Esophagus (tissue), 2 donors: ENCODE results near the gene DAPK2. TPM values are rescaled to one million over a fixed set of nuclear protein-coding genes. Genes with fewer than 3 reads are reported as not detected.

Experiments
- H3K27ac ChIP-seq, 2 donors: one replicate each; pipeline ENCODE4 v1.5.1; 2013; ENCODE audit warnings: low read depth in 2 of 2, mild to moderate bottlenecking in 2 of 2, inconsistent platforms in 1 of 2, low read length in 1 of 2, moderate library complexity in 1 of 2
- H3K27me3 ChIP-seq, 2 donors: one replicate each; pipeline ENCODE4 v1.6.1; 2013; ENCODE audit warnings: low read length in 2 of 2, control low read depth in 1 of 2, mild to moderate bottlenecking in 1 of 2; ENCODE audit not compliant: insufficient read depth in 2 of 2, control insufficient read depth in 1 of 2
- H3K36me3 ChIP-seq, 2 donors: one replicate each; pipeline ENCODE4 v1.6.1; 2013; ENCODE audit warnings: low read length in 1 of 2; ENCODE audit not compliant: control insufficient read depth in 2 of 2, insufficient read depth in 2 of 2
- H3K4me1 ChIP-seq, 2 donors: one replicate each; pipeline ENCODE4 v1.6.1; 2013; ENCODE audit warnings: low read length in 1 of 2; ENCODE audit not compliant: control insufficient read depth in 2 of 2, insufficient read depth in 2 of 2
- H3K4me3 ChIP-seq, 2 donors: one replicate each; pipeline ENCODE4 v1.5.1; 2013; ENCODE audit warnings: low read length in 2 of 2, mild to moderate bottlenecking in 2 of 2, low read depth in 1 of 2, moderate library complexity in 1 of 2
- H3K9me3 ChIP-seq, 2 donors: one replicate each; pipeline ENCODE4 v1.6.1; 2013; ENCODE audit warnings: mild to moderate bottlenecking in 2 of 2, low read depth in 1 of 2, low read length in 1 of 2, moderate library complexity in 1 of 2; ENCODE audit not compliant: control insufficient read depth in 2 of 2, insufficient read depth in 1 of 2
- WGBS, 2 donors: extraction: QIAGEN DNeasy Blood & Tissue Kit; methylation state at CpG; one replicate each; pipeline ENCODE4 v1.1.7; 2013; 5-methylcytosine and 5-hydroxymethylcytosine counted together
- polyA plus RNA-seq, 2 donors: library from polyadenylated mRNA; stranded (reverse); fragments of 200-250 nt; gene quantifications; one replicate each; pipeline ENCODE4 v1.2.3, GENCODE V29; 2013
- donor health status: healthy with polysubstance abuse.
- donor health status: Bipolar disorder and iron deficiency.

DAPK2 gene
- polyA plus RNA-seq, 2 donors = 1.9 to 8.9 TPM

DNA sequence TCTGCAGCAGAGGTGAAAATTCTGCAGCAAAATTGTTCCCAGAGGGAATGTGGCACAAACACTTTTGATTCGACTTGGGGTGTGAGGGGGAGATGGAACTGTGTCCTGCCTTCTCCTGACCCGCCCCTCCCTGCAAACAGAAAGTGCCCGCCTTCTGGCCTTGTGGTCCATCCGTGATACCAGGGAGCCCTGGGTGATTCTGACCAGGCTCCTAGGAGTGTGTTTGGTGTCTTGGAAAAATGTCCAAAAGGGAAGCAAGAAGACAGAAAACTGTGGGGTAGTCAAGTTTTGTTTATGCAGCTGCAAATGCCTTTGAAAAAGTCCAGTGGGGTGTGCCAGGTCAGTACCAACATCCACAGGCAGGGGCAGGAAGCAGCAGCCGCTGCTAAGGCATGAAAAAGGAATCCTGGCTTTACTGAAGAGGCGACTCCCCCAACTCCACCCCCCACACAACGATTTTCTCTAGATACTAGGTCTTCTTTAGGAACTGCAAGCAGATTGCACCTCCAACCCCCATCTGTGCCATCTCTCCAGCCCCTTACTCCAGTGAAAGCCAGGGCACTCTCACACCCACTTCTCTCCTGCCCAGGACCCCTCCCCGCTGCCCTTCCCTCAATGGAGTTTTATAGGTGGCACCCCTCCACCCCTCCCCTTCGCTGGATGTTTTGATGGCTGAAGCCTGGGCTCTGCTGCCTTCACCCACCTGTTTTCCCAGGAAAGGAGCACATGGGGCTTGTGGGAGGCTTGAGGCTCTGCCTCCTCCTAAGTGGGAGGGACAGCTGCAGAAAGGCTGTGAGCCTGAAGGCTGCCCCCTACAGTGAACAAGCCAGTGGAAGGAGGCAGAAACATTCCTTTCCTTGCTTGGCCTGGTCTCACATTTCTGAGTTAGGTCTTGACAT lies 130.2 kb downstream of the DAPK2 start:
- no peaks in the 10 kb centered on the region for H3K27me3 ChIP-seq
- peaks cover 1 to 2% of the 10 kb centered on the region in 2 donors for H3K4me1 ChIP-seq
- 61% methylated on average over 9 of the region's 9 CpGs for WGBS, 2 donors
- H3K9me3 ChIP-seq = no peaks in the 10 kb centered on the region
- H3K27ac ChIP-seq = no peak overlapping the region
- no peak overlapping the region for H3K4me3 ChIP-seq
- H3K36me3 ChIP-seq = no peaks in the 10 kb centered on the region

DNA sequence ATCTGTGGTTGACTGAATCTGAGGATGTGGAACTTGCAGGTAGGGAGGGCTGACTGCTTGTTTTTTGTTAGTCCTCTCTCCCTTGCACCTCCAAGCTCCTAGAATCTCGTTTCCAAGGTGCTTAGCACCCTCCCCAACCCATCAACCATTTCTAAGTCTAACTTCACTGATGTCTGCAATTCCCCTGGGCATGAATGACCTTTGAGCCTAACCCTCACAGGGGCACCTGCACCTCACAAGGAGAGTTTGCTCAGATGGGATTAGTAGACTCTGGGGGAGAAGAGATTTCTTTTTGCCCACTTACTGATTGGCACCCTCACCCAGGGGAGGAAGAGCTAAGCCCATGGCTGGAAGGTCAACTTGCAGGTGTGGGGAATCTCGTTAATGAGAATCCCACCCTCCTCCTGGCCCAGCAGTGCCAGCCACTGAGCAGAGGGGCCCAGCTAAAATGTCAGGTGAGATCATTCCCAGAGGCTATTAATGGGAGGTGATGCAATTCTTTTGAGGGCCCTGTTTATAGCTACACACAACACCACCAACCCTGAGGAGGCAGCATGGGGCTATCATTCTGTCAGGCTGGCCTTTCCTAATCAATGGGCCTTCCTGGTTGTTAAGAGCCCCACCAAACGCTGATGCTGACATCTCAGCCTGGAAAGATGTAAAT lies 130.9 kb downstream of the DAPK2 start:
- 76 to 81% methylated on average over 3 of the region's 3 CpGs for WGBS, 2 donors
- Histone ChIP-seq H3K27me3 (no peaks in the 10 kb centered on the region), H3K4me3 (no peak overlapping the region), H3K27ac (no peak overlapping the region), H3K36me3 (no peaks in the 10 kb centered on the region), H3K4me1 (peaks cover 1 to 2% of the 10 kb centered on the region in 2 donors), H3K9me3 (no peaks in the 10 kb centered on the region)

DNA sequence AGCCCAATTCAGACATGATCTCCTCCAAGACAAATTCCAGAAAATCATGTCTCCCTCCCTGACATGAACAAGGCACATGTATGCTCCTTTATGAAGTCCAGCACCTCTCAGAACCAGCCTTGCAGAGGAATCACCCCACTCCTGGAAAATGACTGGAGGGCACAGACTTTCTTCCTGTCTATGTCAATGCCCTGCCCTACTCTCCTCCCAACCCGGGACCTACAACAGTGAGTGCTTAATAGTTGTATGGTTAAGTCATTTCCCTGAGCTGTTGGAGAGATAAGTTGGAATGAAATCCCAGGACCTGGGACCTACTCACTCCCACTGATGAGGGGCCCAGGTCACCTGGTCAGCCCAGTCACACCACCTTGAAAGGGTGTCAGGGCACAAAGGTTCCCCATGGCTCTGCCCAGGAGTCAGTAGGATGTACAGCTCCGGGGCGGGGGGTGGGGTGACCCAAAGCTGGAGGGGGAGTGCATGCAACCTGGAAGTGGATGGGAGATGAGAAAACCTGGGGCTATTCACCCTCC lies 132.4 kb downstream of the DAPK2 start:
- H3K4me1 ChIP-seq = peaks cover 1 to 2% of the 10 kb centered on the region in 2 donors
- 82 to 85% methylated on average over 3 of the region's 3 CpGs for WGBS, 2 donors
- H3K27ac ChIP-seq = no peak overlapping the region
- H3K4me3 ChIP-seq = no peak overlapping the region
- H3K27me3 ChIP-seq = no peaks in the 10 kb centered on the region
- H3K9me3 ChIP-seq = no peaks in the 10 kb centered on the region
- H3K36me3 ChIP-seq = no peaks in the 10 kb centered on the region

DNA sequence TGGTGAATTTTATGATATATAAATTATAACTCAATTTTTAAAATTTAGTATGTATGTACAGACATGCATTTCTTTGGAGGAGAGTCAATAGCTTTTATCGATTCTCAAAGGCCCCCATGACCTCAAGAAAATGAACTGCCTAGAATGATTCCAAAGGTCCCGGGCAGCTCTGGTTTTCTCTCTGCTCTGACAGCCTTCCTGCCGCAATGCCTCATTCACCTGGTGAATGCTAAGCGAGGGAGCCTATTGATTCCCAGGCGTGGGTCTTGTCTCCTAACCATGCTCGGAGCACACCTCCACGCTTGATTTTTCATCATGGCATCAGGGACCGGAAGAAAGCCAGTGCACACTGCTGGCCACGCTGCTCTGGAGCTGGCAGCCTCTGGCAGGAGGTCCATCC lies 132.9 kb downstream of the DAPK2 start:
- H3K9me3 ChIP-seq = no peaks in the 10 kb centered on the region
- H3K4me3 ChIP-seq = no peak overlapping the region
- no peak overlapping the region for H3K27ac ChIP-seq
- no peaks in the 10 kb centered on the region for H3K27me3 ChIP-seq
- no peaks in the 10 kb centered on the region for H3K36me3 ChIP-seq
- H3K4me1 ChIP-seq = peaks cover 1 to 2% of the 10 kb centered on the region in 2 donors
- WGBS, 2 donors = 94 to 96% methylated on average over 9 of the region's 9 CpGs

DNA sequence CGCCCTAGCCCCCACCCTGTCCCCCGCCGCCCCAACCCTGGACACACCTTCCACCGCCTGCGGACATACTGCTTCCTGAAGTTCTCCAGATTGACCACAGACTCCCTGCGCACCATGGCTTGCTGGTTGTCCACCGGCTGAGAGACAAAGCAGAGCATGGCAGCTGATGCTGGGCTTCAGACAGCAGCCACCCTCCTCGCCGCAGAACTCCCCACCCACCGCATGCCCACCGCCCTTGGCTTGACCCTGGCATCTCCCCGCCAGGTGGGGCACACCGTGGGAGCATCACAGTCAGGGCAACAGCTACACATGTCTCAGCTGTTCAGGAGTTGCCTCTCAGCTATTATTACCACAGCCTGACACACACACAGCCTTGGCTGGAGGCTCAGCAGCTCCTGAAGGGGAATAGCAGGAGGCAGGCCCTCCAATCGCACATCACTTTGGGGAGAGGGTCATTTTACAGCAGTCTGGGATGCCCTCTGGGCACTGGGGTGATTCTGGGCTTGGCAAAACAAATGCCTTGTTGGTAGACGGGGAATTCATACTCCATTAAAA lies 134.1 kb downstream of the DAPK2 start:
- 89 to 90% methylated on average over 15 of the region's 15 CpGs for WGBS, 2 donors

DNA sequence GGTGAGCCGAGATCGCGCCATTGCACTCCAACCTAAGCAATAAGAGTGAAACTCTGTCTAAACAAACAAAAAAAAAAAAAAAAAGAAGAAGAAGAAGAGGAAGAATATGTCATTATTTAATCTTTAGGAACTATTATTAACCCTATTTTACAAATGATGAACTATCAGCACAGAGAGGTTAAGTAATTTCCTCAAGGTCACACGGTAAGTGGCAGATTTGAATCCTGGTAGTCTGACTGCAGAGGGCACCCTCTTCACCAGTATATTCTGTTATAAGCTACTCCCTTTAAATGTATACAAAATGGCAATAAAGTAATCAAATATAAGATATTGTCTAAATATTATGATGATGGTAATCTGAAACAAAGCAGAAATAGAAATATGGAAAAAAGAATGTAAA lies 135.1 kb downstream of the DAPK2 start:
- WGBS, 2 donors = 73 to 91% methylated on average over 4 of the region's 4 CpGs
- no peak overlapping the region for H3K4me3 ChIP-seq
- no peaks in the 10 kb centered on the region for H3K9me3 ChIP-seq
- no peaks in the 10 kb centered on the region for H3K27me3 ChIP-seq
- H3K4me1 ChIP-seq = peaks cover 1 to 2% of the 10 kb centered on the region in 2 donors
- no peak overlapping the region for H3K27ac ChIP-seq
- no peaks in the 10 kb centered on the region for H3K36me3 ChIP-seq

More for the DNA sequence above, 134.1 kb downstream of the DAPK2 start:
- Histone ChIP-seq H3K4me3 (no peak overlapping the region), H3K4me1 (peaks cover 1 to 2% of the 10 kb centered on the region in 2 donors), H3K27ac (no peak overlapping the region), H3K9me3 (no peaks in the 10 kb centered on the region), H3K36me3 (no peaks in the 10 kb centered on the region), H3K27me3 (no peaks in the 10 kb centered on the region)

DNA sequence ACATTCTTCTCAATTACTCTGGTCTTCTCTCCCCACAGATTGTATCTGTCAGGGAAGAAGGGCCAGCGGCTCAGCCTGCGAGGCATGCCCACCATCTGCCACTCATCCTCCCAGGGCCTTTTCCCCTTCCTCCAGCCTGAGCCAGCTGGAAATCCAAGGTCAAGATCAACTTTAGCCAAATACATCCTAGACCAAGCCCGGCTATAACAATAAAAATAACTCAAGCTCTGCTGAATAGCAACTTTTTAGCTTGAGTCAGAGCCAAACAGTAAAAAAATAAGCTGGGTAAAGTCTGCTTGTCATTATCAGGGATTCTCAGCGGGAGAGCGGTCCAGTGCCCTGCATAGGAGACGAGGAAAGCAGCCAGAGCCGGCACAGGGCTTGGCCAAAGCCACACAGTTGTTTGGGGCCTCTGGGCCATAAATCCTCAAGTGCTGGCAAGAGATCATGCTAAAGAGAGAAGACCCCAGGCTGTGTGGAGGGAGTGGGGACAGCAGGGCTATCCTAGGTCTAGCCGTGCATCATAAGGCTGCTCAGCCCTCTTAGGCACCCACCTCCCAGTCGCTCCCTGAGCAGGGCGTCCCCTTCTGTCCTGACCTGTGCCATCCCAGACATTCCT lies 136.4 kb downstream of the DAPK2 start:
- Histone ChIP-seq H3K36me3 (no peaks in the 10 kb centered on the region), H3K9me3 (no peaks in the 10 kb centered on the region), H3K4me1 (peaks cover 2 to 4% of the 10 kb centered on the region in 2 donors), H3K4me3 (no peak overlapping the region), H3K27ac (no peak overlapping the region), H3K27me3 (no peaks in the 10 kb centered on the region)
- 62 to 64% methylated on average over 10 of the region's 10 CpGs for WGBS, 2 donors

DNA sequence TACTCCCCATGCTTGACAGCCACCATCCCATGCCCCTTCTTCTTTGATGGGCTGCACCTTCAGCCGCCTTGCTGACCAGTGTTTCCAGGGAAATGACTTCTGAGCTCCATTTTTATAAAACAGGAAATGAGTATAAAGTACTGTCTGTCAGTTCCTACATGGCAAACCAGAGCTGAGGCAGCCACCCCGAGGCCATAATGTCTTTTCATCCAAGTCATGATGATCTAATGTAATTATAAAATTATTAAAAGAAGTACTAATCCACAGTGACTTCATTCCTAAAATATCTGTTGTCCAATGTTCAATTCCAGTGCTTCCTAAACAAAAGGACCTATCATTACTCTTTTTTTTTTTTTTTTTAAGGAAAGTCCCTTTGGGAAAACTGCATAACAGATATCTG lies 137.3 kb downstream of the DAPK2 start:
- no peak overlapping the region for H3K4me3 ChIP-seq
- whole genome bisulfite sequencing, 2 donors = 51 to 56% methylated on average over 2 of the region's 2 CpGs
- H3K9me3 ChIP-seq = no peaks in the 10 kb centered on the region
- no peaks in the 10 kb centered on the region for H3K36me3 ChIP-seq
- no peaks in the 10 kb centered on the region for H3K27me3 ChIP-seq
- no peak overlapping the region for H3K27ac ChIP-seq
- H3K4me1 ChIP-seq = peaks cover 2 to 4% of the 10 kb centered on the region in 2 donors

DNA sequence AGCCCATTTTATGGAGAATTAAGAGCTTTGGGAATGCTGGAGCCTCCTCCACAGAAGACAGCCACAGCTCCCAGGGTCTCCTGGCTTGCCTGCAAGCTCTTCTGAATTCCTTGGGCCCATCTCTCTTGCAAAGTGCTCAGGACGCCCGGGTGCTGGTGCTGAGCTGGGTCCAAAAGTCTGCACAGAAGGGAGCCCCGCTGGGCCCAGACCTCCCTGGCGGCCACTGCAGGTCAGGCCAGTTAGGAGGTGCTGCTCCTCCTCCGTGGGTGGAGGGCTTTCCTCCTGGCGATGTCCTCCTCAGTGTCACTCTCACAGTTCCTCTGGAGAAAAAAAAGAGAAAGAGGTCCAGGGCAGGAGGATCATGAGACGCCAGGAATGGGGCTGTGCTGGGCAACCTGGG lies 138.0 kb downstream of the DAPK2 start:
- Histone ChIP-seq H3K9me3 (no peaks in the 10 kb centered on the region), H3K4me3 (no peak overlapping the region), H3K27me3 (no peaks in the 10 kb centered on the region), H3K27ac (no peak overlapping the region), H3K4me1 (peaks cover 2 to 4% of the 10 kb centered on the region in 2 donors), H3K36me3 (no peaks in the 10 kb centered on the region)
- WGBS, 2 donors = 92 to 94% methylated on average over 7 of the region's 7 CpGs
